NK-92 treated with Interleukin-12 subunit alpha and Interleukin-12 subunit beta, amount 100 ng/mL, for 24 hours (cell line): ENCODE results near the gene EI24.

Experiments used
- DNase-seq: peaks from one replicate; lab custom pipeline; 2025; lab: John Stamatoyannopoulos, UW

EI24 gene

GRCh38 chr11:125627236-125627910 lies 58.1 kb downstream of the EI24 start:
- no peak for DNase-seq
